Activated naive CD8-positive, alpha-beta T cell treated with anti-CD3 and anti-CD28 coated beads, Interleukin-2, amount 50 U/mL, for 24 hours (primary cell): ENCODE data around the gene CNOT4.

Experiments
- ATAC-seq: fragments of 150-1000 bp; cut with Tn5 transposase; one replicate; pipeline ENCODE4 v1.10.0; 2021
- DNase-seq: peaks from one replicate; pipeline ENCODE4 v3.0.0; 2021
- H3K27ac Mint-ChIP-seq: one replicate; pipeline ENCODE4 v1.8.0; 2021; ENCODE audit warnings: mild to moderate bottlenecking, mixed read lengths
- H3K27me3 Mint-ChIP-seq: one replicate; pipeline ENCODE4 v1.8.0; 2021; ENCODE audit warnings: mixed read lengths
- H3K36me3 Mint-ChIP-seq: one replicate; pipeline ENCODE4 v1.8.0; 2021; ENCODE audit warnings: low read depth, mixed read lengths
- H3K4me1 Mint-ChIP-seq: one replicate; pipeline ENCODE4 v1.8.0; 2021; ENCODE audit warnings: mixed read lengths
- H3K4me3 Mint-ChIP-seq: one replicate; pipeline ENCODE4 v1.8.0; 2021; ENCODE audit warnings: mild to moderate bottlenecking, moderate library complexity, mixed read lengths
- H3K9me3 Mint-ChIP-seq: one replicate; pipeline ENCODE4 v1.8.0; 2021; ENCODE audit warnings: mixed read lengths

CNOT4 gene

GRCh38 chr7:135313971-135314370 is 195.9 kb downstream of the CNOT4 start:
- Mint-ChIP-seq H3K9me3 (no peaks in the 10 kb centered on the region), H3K4me1 (no peaks in the 10 kb centered on the region), H3K36me3 (no peaks in the 10 kb centered on the region), H3K27ac (no peak overlapping the region), H3K27me3 (peaks cover 1% of the 10 kb centered on the region), H3K4me3 (no peak overlapping the region)
- DNase-seq (no peak), ATAC-seq (no peak)
